IPS-15b (cell line): ENCODE measurements around the gene PIM2.

Experiments used
- H3K27me3 ChIP-seq: one replicate; pipeline ENCODE4 v1.6.1; 2013; ENCODE audit warnings: low read length; ENCODE audit not compliant: control insufficient read depth, insufficient read depth
- H3K36me3 ChIP-seq: one replicate; pipeline ENCODE4 v1.6.1; 2013; ENCODE audit warnings: low read length; ENCODE audit not compliant: control insufficient read depth, insufficient read depth
- H3K4me1 ChIP-seq: one replicate; pipeline ENCODE4 v1.6.1; 2013; ENCODE audit warnings: mild to moderate bottlenecking, low read length; ENCODE audit not compliant: control insufficient read depth, insufficient read depth
- H3K4me3 ChIP-seq: one replicate; pipeline ENCODE4 v1.5.1; 2013; ENCODE audit warnings: low read depth, low read length
- H3K9ac ChIP-seq: one replicate; pipeline ENCODE4 v1.6.1; 2013; ENCODE audit warnings: low read depth, mild to moderate bottlenecking, low read length
- H3K9me3 ChIP-seq: one replicate; pipeline ENCODE4 v1.6.1; 2013; ENCODE audit warnings: mild to moderate bottlenecking, low read length; ENCODE audit not compliant: control insufficient read depth, insufficient read depth

Gene PIM2

DNA sequence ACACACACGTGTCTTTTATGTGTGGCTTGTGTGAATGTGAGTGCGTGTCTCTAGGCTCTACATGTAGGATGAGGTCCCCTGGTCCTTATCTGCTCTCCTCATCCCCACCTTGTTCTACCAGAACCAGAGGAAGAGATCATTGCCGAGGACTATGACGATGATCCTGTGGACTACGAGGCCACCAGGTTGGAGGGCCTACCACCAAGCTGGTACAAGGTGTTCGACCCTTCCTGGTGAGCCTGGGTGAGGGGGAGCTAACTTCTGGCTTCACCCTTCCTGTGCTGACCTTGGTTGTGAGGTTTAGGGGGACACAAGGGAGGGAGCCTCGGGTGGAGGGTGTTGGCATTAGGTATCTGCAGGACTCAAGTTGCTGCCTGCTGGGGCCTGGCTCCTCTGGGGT is 17.8 kb downstream of the PIM2 start:
- no peaks in the 10 kb centered on the region for H3K27me3 ChIP-seq
- H3K36me3 ChIP-seq: peaks cover 31% of the 10 kb centered on the region
- no peak overlapping the region for H3K9ac ChIP-seq
- peaks cover 3% of the 10 kb centered on the region for H3K4me1 ChIP-seq
- H3K9me3 ChIP-seq: no peaks in the 10 kb centered on the region
- H3K4me3 ChIP-seq: no peak overlapping the region

DNA sequence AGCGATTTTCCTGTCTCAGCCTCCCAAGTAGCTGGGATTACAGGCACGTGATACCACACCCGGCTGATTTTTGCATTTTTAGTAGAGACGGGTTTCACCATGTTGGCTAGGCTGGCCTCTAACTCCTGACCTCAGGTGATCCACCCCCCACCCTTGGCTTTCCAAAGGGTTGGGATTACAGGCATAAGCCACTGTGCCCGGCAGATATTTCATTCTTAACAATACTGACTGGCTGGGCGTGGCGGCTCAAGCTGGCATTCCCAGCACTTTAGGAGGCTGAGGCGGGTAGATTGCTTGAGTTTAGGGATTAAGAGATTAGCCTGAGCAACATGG is 19.8 kb downstream of the PIM2 start:
- Histone ChIP-seq H3K36me3 (peaks cover 20% of the 10 kb centered on the region), H3K9ac (no peak overlapping the region), H3K27me3 (no peaks in the 10 kb centered on the region), H3K4me3 (no peak overlapping the region), H3K4me1 (peaks cover 3% of the 10 kb centered on the region), H3K9me3 (no peaks in the 10 kb centered on the region)

DNA sequence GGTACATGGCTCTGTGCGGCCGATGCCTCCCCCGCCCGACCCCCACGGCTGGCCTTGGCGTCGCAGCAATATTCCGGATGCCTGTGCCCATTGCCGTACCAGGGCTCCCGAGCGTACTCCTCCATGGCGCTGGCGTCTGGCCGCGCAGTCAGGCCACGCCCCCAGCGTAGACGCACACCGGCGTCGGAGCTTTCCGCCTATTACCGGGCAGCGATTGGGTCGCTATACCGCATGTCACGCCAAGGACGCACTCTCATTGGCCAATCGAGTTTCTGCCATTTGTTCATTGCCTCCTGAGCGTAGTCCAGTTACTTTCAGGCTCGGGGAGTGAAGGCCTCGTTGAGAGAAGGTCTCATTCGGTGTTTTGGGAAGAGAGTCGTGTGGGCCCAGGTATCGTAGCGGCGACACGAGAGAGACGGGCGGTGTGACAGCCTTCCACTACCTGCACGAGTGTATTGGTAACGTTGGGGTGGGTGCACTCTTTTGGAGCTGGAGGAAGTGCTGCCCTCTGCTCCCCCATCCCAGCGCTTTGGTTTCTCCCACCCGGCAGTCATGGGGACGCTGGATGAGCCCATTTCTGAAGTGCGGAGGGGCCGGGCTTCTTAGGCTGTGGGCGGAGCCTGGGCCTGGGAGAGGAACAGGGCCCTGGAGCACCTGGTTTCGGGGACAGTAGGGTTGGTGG is 21.1 kb downstream of the PIM2 start, which contains the start of the genes PQBP1 and TIMM17B:
PQBP1 (plus strand) TSS at position 306 of the 682 bp plus-strand sequence. CDS start 580 bp downstream, outside the sequence.
TIMM17B (minus strand) TSS at position 144 of the 682 bp plus-strand sequence; CDS start at position 125, 19 bp downstream.
- H3K4me1 ChIP-seq: peaks cover 3% of the 10 kb centered on the region
- H3K27me3 ChIP-seq: no peaks in the 10 kb centered on the region
- no peaks in the 10 kb centered on the region for H3K9me3 ChIP-seq
- H3K36me3 ChIP-seq: peaks cover 28% of the 10 kb centered on the region
- peak within 1 kb of the TSS; percentile 87 for H3K9ac ChIP-seq
- peak within 1 kb of the TSS; percentile 93 for H3K4me3 ChIP-seq

DNA sequence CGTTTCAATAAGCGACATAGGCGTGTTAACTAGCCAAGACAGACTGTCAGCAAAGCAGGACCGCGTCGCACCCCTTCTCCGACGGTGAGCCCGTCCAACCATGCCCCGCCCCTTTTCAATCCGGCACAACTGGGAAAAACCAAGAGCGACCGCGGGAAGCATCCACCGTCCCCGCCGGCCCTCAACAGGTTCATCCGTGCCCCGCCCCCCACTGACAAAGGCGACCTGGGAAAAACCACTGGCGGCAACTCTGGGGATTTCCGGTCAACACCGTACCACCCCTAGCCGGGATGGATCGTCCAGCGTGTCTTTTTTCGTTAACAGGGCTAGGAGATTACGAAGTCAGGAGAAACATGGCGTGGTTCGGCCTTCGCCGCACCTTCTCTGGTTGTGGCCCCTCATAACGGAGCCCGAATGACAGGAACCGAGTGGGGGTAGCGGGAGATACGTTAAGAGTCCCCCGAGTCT is 21.6 kb downstream of the PIM2 start:
- Histone ChIP-seq H3K36me3 (peaks cover 27% of the 10 kb centered on the region), H3K4me1 (peaks cover 3% of the 10 kb centered on the region), H3K9ac (peak overlapping the region; percentile 87)

DNA sequence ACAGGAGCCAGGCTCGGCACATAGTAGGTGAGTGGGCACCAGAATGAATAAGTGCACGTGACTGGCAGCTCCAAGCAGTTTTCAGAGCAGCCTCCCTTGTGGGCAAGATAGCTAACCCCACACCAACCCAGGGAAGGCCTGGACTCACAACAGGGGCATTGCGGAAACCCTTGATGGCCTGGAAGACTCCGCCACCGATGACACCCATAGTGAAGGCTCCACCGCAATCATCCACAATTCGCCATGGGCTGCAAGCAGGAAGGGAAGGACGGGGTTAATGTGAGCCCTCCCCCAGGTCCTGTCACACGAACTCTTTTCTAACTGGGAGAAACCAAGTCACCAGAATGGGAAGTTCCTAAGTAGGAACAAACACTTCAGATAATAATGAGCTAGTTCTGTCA is 22.2 kb downstream of the PIM2 start:
- Histone ChIP-seq H3K36me3 (peaks cover 23% of the 10 kb centered on the region), H3K9ac (peak overlapping the region; percentile 79), H3K27me3 (no peaks in the 10 kb centered on the region), H3K9me3 (no peaks in the 10 kb centered on the region), H3K4me3 (peak overlapping the region; percentile 93), H3K4me1 (peaks cover 3% of the 10 kb centered on the region)

More for the DNA sequence above, 21.6 kb downstream of the PIM2 start:
- Histone ChIP-seq H3K4me3 (peak overlapping the region; percentile 93), H3K9me3 (no peaks in the 10 kb centered on the region), H3K27me3 (no peaks in the 10 kb centered on the region)

DNA sequence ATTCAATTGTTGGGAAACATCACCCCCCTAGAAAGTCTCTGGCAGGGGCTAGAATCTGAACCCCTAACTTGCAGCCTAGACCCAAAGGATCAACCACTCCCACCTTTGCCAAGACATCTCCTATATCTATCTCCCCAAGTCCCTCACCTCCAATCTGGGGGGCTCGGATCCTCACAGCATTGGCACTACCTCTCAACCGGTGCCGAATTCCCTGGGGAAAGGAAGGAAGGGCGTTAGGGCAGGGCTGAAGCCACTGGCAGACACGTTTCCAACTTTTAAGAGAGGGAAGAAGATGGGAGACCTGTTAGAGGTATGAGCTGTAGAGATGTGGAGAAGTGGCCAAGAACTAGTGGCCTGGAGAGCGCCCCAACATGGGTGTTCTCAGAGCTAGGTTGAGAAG is 23.9 kb downstream of the PIM2 start:
- Histone ChIP-seq H3K9ac (no peak overlapping the region), H3K4me1 (peaks cover 5% of the 10 kb centered on the region), H3K27me3 (no peaks in the 10 kb centered on the region), H3K4me3 (no peak overlapping the region), H3K36me3 (peaks cover 15% of the 10 kb centered on the region), H3K9me3 (no peaks in the 10 kb centered on the region)

DNA sequence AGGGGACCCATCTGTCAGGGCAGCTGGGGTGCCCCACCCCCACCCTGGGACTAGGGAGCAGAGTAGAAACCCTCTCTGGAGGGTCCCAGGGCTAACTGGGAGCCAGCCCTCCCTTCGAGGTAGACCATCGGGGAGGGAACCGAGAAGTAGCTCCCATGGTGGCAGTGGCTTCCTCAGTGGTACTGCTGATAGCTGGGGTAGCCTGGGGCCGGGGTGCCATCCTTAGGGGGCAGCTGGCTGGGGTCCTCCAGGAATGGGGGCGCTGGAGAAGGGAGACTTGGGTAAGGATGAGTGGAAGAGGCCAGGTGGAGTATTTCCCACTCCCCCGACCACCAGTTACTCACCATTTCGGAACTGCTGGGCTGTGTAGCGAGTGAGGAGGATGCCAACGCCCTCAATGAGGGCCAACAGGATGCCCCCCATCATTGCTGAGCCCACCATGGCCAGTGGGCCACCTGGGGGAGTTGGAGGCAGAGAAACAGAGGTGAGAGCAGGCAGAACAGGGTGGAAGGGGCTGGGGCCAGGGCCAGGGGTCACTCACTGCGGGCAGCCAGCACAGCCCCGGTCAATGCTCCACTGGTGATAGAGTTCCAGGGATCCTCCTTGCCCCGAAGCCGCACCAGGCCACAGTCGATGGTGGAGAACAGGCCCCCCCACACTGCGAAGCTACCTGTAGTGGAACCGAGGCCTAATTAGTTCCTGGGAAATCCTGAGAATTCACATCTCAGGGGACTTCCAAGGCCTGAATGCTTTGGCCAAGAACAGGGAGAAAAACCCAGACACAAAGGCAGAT is 25.1 kb downstream of the PIM2 start:
- no peak overlapping the region for H3K9ac ChIP-seq
- no peak overlapping the region for H3K4me3 ChIP-seq
- peaks cover 12% of the 10 kb centered on the region for H3K36me3 ChIP-seq
- H3K9me3 ChIP-seq: no peaks in the 10 kb centered on the region
- H3K27me3 ChIP-seq: no peaks in the 10 kb centered on the region
- peaks cover 5% of the 10 kb centered on the region for H3K4me1 ChIP-seq

DNA sequence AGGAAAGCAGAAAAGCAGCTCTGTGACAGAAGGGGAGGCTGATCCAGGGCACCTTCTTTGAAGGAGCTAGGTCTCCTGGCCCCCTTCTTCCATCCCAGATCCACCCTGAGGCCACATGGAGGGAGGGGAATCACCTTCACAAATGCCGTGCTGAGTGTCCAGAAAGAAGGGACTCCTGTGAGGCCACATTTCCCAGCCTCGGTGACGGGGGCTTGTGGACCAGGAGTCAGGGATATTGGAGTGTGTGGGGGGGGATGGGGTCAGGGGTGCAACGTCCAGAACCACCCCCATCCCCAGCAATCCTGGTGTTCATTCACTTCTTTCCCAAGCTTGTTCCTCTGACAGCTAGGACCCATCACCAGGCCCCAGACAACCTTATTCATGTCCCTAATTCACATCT is 25.9 kb downstream of the PIM2 start:
- H3K4me1 ChIP-seq: peaks cover 5% of the 10 kb centered on the region
- no peaks in the 10 kb centered on the region for H3K27me3 ChIP-seq
- peaks cover 12% of the 10 kb centered on the region for H3K36me3 ChIP-seq
- no peak overlapping the region for H3K9ac ChIP-seq
- H3K9me3 ChIP-seq: no peaks in the 10 kb centered on the region
- H3K4me3 ChIP-seq: no peak overlapping the region

DNA sequence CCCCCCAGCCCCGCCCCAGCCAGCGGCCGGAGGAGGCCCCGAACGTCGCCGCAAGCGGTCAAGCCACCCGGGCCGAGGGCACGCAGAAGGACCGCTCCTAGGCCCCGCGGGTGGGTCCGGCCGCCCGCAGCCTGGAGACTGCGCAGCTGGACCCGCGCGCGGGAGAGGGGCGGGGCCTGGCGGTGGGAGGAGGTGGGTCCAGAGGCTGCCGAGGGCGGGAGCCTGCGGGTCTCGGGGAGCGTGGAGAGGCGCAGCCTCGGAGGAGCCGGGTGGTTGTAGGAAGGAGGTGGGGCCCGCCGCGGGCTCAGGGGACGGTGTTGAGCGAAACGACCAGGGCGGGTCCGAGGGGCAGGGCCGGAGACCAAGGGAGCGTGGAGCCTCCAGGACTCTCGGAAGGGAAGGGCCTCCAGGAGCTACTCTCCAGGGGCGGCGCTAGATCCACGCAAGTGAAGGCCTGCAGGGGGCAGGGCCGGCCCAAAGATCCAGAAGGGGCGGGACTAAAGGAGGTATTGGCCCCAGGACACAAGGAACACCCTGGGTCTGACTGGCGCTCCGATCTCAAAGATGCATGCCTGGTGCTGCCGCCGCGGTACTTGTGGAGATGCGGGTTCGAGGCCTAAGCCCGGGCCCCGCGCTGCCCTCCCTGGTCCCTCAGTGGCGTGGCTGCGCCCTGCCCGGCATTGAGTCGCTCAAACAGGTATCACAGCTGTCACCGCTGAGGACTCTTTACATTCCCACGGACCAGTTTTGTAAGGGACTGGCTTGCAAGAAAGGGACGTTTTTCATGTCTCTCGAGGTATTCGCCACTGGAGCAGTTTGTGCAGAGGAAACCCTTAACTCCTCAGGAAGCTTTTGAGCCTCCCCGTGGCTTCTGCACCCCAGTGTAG is 27.2 kb downstream of the PIM2 start:
- Histone ChIP-seq H3K27me3 (no peaks in the 10 kb centered on the region), H3K4me3 (peak overlapping the region; percentile 65), H3K36me3 (peaks cover 12% of the 10 kb centered on the region), H3K9me3 (no peaks in the 10 kb centered on the region), H3K4me1 (peaks cover 5% of the 10 kb centered on the region), H3K9ac (no peak overlapping the region)

DNA sequence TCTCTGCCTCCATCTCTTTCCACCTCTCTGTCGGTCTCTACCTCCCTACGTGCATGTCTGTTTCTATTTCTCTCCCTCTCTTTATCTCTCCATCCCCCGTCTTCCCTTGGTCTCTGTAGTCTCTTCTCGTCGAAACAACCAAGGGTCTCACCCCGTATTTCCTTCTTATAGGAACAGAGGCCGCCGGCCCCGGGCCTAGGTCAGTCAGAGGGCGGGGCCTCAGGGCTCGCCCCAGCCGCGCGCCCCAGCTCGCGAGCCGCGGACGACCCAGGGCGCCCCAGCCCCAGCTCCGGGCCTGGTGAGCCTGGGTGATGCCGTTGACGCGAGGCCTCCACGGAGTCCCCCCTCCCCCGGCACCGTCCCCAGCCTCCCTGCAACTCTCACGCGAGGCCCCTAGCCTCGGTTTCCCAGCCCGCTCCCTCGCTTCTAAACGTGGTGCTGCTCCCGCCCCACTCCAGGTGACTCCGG is 27.9 kb downstream of the PIM2 start:
- Histone ChIP-seq H3K36me3 (peaks cover 12% of the 10 kb centered on the region), H3K9me3 (no peaks in the 10 kb centered on the region), H3K9ac (no peak overlapping the region), H3K27me3 (no peaks in the 10 kb centered on the region), H3K4me3 (peak overlapping the region; percentile 65), H3K4me1 (peaks cover 2% of the 10 kb centered on the region)

DNA sequence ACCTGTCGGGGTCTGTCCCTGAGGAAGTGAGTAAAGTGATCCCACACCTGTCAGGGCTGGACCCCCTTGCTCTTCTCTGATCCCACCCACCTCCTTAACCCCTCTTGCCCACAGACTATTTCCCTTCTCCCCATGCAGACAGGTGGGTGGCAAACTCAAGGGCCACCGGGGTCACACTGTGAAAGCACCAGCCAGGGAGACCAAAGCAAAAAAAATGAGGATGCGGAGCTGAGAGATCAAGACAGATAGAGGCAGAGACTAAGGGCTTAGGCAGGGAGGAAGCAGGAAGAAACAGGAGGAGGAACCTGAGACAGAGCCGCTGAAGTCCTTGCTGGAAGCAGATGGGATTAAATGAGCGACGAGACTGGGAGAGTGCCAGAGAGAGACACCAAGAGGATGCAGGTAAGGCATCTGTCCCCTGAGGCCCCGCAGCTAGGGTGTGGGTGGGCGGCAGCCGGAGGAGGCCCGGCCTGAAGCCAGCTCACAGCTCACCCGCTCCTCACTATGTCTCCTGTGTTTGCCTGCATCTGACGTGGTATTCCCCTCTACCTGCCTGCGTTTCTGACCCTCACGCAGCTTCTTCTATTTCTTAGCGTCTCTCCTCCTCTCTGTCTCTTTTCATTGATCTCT is 28.4 kb downstream of the PIM2 start:
- Histone ChIP-seq H3K4me3 (peak overlapping the region; percentile 65), H3K4me1 (peaks cover 2% of the 10 kb centered on the region), H3K36me3 (peaks cover 10% of the 10 kb centered on the region), H3K9me3 (no peaks in the 10 kb centered on the region), H3K9ac (no peak overlapping the region), H3K27me3 (no peaks in the 10 kb centered on the region)
